Epithelial cell of prostate (primary cell): ENCODE measurements around the gene DDX17.

Source experiments
- DNase-seq: peaks from one replicate; pipeline ENCODE4 v3.0.0-alpha.2; 2011; ENCODE audit warnings: low read depth, low spot score
- H3K27ac ChIP-seq: fragments of 450-650 bp; 2 replicates; pipeline ENCODE4 v1.5.1; 2017; ENCODE audit warnings: mild to moderate bottlenecking

The DDX17 gene

DNA sequence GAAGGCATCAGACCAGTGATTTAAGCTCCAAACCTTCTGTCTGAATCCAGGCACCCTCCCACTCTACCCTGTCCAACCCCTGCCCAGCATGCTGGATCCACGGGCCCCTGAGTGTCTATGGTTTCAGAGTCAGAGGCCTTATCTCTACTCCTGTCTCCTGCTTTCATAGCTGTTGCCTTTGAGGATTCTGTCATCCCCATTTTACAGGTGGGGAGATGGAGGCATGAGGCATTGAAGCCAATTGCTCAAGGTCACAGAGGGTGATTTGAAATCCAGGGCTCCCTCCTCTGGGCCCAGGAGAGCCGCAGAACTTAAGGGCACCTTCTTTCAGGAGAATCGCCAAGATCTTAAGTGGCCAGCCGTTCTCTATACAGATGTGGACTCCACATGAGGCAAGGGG lies 54.2 kb downstream of the DDX17 start:
- DNase-seq: no peak
- H3K27ac ChIP-seq: no peak overlapping the region

DNA sequence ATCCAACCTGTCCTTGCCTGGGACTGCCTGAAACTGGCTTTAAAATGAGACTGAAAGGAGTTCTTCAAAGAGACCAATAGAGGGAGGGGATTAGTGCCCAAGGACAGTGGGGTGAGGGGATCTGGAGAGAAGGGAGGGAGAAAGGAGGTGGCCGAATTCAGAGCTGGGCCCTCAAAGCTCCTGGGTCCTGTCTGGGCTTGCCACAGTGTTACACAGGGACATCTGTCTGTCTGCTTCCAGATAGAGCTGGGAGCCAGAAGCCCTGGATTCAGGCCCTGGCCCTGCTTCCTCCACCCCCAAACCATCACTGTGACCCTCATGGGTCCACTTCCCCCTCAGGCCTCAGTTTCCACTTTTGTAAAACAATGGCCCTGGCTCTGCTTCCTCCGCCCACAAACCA lies 54.7 kb downstream of the DDX17 start:
- no peak overlapping the region for H3K27ac ChIP-seq
- DNase-seq: no peak

DNA sequence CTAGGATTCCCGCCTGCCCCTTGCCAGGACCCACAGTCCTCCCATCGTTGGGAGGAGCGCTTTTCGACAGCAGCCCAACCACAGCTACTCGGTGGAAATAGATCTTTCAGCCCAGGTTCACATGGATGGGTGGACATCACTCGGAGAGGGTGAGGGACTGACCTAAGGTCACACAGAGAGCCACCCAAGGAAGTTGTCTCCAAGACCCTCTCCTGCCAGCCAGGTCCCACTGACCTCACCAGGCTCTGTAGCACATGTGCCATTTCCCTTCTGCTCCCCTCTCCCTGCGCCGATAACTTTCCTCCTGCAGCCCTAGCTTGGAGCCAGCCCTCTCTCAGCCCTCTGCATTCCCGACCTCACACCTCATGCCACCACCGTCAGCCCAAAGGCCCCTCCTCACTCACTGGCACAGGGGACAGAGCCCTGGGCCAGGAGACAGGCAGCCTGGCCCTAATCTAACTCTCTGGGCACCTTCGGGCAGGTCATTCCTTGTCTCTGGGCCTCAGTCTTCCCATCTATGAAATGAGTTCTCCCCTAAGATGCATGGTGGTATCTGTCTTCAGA lies 55.8 kb downstream of the DDX17 start:
- no peak overlapping the region for H3K27ac ChIP-seq
- DNase-seq: no peak

DNA sequence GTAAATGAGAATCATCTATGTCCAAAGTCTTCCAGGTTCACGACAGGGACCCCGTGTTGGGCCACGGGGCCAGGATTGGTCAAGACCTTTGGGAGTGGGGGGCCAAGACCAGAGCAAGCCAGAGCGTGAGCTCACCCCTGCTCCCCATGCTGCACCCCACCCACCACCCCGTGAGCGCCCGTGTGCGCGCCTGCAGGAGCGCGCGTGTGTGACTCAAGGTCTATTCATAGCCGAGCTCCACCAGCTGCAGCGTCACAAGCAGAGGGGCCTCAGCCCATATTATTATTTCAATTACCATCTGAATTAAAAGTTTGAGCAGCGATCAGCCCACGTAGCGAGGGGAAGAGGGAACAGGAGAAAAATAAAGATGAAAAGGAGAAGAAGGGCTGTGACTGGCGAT lies 56.3 kb downstream of the DDX17 start:
- no peak for DNase-seq
- no peak overlapping the region for H3K27ac ChIP-seq

DNA sequence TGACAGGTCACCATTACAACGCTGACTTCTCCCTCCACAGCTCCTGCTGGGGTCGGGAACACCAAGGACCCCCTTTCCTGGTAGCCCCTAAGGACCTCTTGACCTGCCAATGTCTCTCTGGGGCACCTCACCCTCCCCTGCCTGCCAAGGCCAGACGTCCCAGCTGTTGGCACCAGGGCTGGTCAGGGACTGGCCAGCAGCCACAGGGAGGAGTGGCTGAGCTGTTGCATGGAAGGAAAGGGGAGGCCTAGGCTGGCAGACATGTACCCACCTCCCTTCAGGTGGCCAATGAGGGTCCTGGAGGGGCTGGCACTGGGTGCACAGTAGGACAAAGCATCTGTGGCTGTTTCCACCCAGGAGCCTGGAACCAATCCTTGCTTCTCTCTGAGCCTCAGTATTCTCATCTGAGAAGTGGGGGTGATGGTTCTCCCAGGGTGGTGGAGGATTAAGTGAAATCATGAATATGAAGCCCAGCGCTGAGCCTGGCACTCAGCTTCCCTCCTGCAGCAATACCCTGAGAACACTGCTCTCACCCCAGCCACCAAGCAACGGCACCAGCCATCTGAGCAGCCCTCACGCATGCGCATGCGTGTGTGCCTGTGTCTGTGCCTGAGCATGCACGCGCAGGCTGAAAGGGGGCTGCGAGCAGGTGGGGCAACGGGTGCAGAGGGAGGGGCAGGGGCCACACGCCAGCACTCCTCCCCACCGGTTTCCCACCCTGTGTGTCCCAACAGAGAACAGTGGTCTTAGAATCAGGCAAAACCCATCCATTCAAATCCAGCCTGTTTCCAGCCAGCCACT lies 57.0 kb downstream of the DDX17 start:
- H3K27ac ChIP-seq: no peak overlapping the region
- no peak for DNase-seq

DNA sequence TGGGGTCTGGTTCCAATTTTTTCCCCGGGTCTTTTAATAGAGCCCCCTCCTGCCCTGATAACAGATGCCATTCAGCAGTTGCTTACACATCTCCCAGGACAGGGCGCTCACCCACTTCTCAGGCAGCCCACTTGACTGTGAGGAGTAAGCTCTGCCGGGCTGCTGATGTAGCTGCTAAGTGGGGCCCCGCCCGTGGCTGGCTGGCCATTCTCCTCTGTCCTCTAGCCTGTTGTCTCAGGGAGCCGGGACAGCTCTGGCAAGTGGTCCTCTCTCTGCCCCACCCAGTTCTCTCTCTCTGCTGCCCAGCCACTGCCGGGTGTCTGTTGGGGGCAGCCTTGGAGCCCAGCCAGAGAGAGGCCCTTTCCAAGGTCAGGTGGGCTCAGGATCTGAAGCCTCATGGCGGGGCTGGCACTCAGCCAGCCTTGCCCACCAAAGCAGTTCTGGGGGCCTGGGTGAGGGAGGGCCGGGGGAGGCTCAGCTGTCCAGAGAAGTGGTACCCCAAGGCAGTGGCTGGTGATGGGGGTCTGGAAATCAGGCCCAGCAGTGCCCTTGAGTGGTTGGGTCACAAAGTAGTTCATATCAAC lies 60.0 kb downstream of the DDX17 start:
- no peak for DNase-seq
- H3K27ac ChIP-seq: no peak overlapping the region

DNA sequence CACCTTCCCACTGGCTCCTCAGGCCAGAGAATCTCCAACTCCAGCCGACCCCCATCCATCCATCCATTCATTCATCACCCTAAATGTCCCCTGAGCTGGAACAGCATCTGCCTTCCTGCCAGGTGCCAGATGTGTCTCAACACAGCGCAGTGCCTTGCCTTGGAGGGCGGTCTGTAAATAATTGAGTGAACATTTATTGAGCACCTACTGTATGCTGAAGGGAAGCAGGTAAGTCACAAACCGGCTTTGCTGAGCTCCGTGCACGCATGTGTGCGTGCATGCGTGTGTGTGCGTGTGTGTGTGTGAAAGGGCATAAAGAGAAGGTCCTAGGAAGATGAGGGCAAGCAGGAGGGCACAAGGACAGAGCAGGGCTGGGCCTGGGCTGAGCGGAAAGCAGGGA lies 61.3 kb downstream of the DDX17 start:
- no peak for DNase-seq

DNA sequence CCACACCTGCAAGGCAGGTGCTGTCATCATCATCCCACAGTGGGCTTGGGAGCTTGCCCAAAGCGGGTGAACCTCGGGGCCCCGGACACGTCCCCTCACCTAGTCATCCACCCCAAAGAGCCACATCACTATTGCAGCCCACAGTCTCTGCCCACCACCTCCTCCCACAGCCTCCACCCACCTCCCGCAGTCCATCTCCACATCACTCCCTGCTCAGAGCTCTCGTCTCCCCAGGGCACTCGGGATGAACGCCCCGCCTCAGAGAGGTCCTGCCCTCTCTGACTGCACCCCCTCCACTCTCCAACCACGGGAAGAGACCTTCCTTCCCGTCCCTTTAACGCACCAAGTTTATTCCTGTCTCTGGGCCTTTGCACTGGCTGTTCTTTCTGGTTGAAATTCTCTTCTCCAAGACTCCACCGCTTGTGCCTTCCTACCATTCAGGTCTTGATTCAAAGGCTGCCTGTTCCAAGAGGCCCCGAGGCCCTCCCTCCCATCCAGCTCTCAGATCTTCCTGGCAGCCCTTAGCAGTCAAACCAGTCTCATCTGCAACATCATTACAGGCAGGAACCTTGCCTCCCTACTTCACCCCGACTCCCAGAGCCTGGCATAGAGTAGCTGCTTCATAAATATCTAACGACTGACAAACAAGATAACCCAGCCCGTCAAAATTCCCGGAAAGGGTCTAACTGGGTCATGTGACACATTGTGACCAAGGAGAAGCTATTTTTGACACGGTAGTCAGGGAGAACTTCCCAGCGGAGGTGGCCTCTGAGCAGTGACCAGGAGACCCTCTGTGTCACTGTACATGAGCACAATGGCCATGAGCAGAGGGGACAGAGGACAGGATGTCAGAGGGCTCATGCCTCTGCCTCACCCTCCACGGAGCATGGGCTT lies 62.2 kb downstream of the DDX17 start:
- DNase-seq: no peak
- no peak overlapping the region for H3K27ac ChIP-seq

More for the DNA sequence above, 61.3 kb downstream of the DDX17 start:
- H3K27ac ChIP-seq: no peak overlapping the region

DNA sequence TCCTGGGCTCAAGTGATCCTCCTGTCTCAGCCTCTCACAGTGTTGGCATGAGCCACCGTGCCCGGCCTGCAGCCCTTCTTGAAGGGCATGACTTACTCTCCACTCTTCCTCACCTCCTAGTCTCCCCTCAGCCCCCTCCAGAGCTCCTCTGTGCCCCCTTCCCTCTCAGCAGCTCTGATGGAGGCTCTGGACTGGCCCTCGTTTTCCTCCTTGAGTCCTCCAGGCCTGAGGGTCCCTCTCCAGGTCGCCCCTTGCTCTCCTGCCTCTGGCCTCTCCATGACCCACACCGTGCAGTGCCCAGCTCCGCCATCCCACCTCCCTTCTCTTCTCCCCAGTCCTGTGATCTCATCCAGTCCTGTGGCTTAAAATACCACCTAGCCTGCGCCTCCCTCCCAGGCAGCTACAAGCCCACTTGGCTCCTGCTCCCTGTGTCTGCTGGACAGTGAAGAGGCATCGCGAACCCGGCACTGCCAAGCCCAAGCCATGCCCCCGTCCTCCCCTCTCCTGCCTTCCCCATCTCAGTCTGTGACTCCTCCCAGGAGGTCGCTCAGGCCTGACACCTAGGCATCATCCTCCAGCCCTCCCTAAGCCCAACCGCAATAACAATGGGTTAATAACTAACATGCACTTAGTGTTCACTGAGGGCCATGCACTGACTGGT lies 63.0 kb downstream of the DDX17 start:
- no peak overlapping the region for H3K27ac ChIP-seq

DNA sequence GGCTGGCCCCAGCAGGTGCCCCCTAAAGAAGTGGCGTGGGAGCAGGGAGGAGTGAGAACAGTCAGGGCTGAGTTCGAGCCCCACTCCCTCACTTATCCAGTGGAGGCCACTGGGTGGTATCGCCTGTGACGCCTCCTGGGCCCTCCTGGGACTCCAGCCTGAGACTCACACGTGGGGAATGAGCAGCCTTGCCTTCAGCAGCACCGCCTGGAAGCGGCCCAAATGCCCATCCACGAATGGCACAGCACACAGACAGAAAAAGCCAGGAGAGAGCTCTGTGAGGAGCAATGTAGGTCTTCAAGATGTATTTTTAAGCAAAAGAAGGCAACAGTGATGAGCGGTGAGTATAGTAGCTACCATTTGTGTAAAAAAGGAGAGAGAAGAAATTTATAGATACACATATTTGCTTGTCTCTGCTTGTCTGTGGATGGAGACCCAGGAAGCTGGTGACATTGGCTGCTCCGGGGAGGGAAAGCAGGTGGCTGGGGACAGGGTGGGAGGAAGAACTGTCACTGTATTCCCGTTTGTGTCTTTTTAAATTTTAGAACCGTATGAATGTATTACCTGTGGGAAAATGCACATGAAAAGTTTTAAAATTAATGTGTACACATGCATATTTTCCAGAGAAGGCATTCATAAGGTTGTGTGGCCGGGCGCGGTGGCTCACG lies 64.4 kb downstream of the DDX17 start:
- DNase-seq: no peak
- H3K27ac ChIP-seq: no peak overlapping the region

More for the DNA sequence above, 63.0 kb downstream of the DDX17 start:
- no peak for DNase-seq

DNA sequence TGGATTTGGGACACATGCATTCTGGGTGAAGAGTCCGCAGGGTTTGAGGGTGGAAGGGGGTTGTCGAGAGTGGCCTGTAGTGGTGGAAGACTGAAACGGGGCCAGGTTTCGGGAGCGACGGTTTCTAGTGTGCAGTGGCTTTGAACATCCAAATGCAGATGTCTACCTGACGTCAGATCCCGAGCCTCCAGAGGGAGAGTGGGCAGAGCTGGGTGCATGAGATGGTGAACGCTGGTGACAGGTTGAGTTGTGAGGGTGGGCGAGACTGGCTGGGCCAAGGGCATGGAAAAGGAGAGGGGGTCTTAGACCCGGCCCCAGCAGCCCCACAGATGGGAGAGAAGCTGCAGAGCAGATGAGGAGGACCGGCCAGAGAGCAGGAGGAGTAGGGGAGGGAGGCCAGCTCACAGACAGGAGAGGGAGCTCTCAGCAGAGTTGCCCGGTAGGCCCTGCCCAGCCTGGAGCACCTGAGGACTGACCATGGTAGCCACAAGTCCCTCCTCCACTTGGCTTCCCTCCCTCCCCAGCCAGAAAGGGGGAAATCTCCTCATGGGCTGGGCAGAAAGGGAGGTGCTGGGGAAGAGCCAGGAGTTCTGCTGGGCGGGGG lies 65.3 kb downstream of the DDX17 start:
- H3K27ac ChIP-seq: no peak overlapping the region
- DNase-seq: no peak

DNA sequence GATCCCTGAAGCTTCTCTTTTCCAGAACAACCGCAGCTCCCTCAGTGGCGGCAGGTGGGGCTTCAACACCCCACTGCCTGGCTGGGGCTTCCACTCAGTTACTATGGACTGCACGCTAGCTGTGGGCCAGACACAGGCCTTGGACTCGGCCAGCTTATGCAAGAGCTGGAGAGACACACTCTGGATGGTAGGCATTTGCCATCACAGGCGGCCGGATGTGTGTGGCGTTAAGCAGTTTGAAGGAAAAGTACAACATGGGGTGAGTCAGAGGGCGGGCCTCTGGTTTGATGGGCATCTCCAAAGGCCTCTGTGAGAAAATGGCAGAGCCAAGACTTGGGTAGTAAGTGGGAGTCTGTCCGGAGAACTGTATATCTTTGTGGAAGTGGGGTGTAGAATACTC lies 68.7 kb downstream of the DDX17 start:
- DNase-seq: no peak
- no peak overlapping the region for H3K27ac ChIP-seq

DNA sequence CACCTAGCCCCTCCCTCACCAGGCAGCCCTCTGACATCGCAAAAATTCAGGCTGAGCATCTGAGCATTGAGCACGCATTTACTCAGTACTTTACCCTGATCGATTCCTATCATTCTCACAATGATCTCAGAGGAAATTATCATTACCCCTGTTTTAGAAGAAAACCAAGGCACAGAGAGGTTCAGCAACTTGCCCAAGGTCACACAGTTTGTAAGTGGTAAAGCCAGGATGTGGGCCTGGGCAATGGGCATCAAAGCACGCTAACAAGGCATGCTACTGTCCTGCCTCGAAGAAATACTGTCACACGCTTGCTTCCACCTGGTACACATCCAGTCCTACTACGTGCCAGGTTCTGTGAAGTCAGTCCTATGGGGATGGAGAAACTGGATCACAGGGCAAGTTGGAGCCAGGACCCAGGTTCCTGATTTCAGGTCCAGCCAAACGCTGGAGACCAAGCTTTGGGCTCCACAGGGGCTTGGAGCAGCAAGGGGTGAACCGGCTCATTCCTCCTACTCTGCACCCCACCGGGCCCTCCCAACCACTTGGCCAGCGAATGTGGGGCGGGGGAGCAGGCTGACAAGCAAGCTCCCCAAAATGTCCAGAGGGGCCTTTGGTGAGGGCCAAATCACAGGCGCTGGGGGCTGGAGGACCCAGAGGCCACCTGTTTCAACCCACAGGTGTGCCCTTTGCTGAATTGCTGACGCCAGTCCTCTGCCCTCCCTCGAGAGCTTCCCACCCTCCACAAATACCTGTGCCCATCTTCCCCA lies 69.3 kb downstream of the DDX17 start:
- H3K27ac ChIP-seq: no peak overlapping the region
- DNase-seq: no peak

DNA sequence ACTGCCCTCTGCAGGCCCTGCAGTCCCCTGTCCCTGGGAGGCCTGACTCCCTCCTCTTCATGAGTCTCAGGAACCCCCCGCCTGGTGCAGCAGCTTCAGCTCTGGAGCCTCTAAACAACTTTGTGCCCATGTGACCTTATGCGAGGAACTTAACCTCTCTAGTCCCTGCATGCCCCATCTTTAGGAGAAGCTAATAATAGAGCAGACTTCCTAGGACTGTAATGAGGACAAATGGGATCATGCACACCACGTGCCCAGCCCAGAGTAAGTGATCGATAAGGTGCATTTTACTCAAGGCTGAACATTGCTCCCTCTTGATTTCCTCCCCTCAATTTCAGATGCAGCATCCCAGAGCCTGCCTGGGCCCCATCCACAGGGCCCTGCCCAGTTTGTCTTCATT lies 70.1 kb downstream of the DDX17 start:
- DNase-seq: no peak
- H3K27ac ChIP-seq: no peak overlapping the region

DNA sequence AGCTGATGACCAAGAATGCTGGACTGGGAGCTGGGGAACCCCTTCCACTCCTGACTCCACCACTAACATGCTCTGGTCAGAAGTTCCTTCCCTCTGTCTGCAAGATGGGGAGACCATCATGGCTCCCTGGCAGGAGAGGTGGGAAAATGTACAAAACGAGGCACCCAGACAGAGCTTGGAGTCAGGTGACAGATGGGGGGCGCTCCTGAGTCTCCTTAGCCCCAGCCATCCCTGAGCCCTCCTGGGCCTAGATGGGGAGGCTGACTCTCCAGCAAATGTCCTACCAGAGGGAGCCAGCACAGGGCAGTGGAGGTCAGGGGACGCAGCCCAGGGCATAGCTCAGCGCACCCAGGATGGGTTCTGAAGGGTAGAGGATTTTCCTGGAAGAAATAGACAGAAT lies 71.1 kb downstream of the DDX17 start:
- DNase-seq: no peak
- no peak overlapping the region for H3K27ac ChIP-seq

DNA sequence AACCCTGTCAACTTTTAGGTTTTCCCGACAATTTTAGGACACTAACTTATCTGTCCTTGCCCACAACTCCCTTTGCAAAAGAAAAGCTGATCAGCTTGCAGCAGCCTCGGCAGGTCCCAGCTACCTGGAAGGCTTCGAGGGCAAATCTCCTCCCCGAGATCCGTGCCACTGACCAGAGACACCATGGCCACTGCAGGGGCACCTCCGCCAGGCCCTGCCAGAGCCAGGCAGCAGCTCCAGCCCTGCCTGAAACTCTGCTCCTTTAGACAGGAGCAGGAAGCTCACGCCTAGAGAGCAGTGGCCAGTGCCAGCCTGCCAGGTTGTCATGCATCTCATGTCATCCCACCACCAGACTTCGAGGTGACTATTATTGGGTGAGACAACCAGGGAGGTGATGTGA lies 72.2 kb downstream of the DDX17 start:
- no peak for DNase-seq

More for the DNA sequence above, 72.2 kb downstream of the DDX17 start:
- H3K27ac ChIP-seq: no peak overlapping the region
